ENCODE data around the gene MOCS1. TPM values are rescaled to one million over a fixed set of nuclear protein-coding genes. Genes with fewer than 3 reads are reported as not detected.

Gene MOCS1
- total RNA-seq, 1 donor from 2014 or later = 15.6 TPM

DNA sequence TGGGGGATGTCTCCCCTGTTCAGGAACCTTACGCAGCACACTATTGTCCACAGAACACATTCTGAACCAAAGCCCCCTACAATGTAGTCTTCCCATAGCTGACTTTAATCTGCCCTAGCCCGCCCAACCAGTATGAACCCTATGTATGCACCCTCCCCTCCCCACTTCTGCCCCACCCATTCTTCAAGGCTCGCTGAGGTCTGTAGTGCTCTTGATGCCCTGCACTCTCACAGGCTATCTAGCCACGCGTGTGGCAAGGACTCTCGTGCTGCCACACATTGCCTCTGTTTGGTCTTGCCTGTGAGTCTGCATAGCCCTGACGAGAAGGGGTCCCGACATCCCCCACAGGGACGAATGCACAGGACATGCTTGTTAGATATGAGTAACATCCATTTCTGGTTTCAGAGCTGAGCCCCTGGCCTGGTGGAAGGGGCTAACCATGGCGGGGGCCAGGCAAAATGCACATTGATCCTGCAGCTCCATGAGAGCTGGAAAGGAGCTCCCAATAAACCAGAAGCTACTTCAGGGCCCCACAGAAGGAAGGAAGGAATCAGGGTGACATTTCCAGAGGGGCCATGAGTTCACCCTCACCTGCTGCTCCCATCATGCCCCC is 22.6 kb downstream of the MOCS1 start:
- no peak overlapping the region for H3K4me3 Mint-ChIP-seq
- DNase-seq (ENCODE audit: extremely low spot score, unreplicated experiment) = no peak
- no peaks in the 10 kb centered on the region for H3K9me3 Mint-ChIP-seq
- H3K27ac Mint-ChIP-seq = no peak overlapping the region
- TF ChIP-seq, protein P1, sequence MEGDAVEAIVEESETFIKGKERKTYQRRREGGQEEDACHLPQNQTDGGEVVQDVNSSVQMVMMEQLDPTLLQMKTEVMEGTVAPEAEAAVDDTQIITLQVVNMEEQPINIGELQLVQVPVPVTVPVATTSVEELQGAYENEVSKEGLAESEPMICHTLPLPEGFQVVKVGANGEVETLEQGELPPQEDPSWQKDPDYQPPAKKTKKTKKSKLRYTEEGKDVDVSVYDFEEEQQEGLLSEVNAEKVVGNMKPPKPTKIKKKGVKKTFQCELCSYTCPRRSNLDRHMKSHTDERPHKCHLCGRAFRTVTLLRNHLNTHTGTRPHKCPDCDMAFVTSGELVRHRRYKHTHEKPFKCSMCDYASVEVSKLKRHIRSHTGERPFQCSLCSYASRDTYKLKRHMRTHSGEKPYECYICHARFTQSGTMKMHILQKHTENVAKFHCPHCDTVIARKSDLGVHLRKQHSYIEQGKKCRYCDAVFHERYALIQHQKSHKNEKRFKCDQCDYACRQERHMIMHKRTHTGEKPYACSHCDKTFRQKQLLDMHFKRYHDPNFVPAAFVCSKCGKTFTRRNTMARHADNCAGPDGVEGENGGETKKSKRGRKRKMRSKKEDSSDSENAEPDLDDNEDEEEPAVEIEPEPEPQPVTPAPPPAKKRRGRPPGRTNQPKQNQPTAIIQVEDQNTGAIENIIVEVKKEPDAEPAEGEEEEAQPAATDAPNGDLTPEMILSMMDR (conservative IDR thresholded peaks at IDR 0.05) = no peak
- H3K4me1 Mint-ChIP-seq (ENCODE audit: unreplicated experiment) = no peaks in the 10 kb centered on the region
- no peaks in the 10 kb centered on the region for H3K27me3 Mint-ChIP-seq
- peaks cover 15% of the 10 kb centered on the region for H3K36me3 Mint-ChIP-seq

DNA sequence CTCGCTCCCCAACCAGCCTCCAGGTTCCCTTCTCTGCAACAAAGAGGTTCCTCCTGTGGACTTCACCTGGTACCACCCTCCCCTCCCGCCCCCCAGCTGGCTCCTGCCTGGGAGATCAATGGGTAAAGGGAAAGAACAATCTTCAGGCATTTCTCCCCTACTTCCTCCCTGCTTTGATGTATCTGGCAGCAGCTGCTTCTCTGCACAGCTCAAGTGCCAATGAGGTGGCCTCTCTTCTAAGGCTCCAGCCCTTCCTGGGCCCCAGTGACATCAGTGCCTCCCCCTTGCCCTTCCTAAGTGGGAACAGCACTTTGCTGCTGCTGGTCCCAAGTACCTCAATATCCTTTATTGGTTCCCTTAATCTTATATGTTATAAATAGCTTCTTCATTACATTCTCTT is 23.5 kb downstream of the MOCS1 start:
- H3K4me3 Mint-ChIP-seq = no peak overlapping the region
- no peaks in the 10 kb centered on the region for H3K4me1 Mint-ChIP-seq (ENCODE audit: unreplicated experiment)
- no peaks in the 10 kb centered on the region for H3K9me3 Mint-ChIP-seq
- no peak overlapping the region for H3K27ac Mint-ChIP-seq
- no peak for DNase-seq (ENCODE audit: extremely low spot score, unreplicated experiment)
- no peaks in the 10 kb centered on the region for H3K27me3 Mint-ChIP-seq
- TF ChIP-seq, protein P1 (conservative IDR thresholded peaks at IDR 0.05) = no peak
- peaks cover 12% of the 10 kb centered on the region for H3K36me3 Mint-ChIP-seq

DNA sequence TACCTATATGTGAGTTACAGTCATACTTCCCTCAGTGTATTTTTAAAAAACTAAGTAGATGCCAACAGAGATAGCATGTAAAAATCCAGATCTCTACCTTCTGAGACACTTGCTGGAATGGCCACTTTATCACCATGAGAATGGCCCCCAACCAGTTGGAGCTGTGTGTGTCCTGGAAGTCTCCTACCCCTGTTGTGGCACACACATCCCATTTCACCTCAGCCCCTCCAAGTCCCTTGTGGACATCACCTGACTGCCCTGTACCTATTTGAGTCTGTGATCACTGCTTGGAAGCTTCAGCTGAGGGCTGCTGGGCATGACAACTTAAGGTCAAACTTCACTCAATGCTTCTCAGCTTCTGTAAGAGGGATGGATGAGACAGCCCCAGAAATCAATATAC is 24.1 kb downstream of the MOCS1 start:
- TF ChIP-seq, protein P1 (conservative IDR thresholded peaks at IDR 0.05) = no peak
- H3K9me3 Mint-ChIP-seq = no peaks in the 10 kb centered on the region
- H3K4me1 Mint-ChIP-seq (ENCODE audit: unreplicated experiment) = no peaks in the 10 kb centered on the region
- H3K36me3 Mint-ChIP-seq = peaks cover 12% of the 10 kb centered on the region
- H3K27ac Mint-ChIP-seq = no peak overlapping the region
- no peak overlapping the region for H3K4me3 Mint-ChIP-seq
- DNase-seq (ENCODE audit: extremely low spot score, unreplicated experiment) = no peak
- no peaks in the 10 kb centered on the region for H3K27me3 Mint-ChIP-seq

DNA sequence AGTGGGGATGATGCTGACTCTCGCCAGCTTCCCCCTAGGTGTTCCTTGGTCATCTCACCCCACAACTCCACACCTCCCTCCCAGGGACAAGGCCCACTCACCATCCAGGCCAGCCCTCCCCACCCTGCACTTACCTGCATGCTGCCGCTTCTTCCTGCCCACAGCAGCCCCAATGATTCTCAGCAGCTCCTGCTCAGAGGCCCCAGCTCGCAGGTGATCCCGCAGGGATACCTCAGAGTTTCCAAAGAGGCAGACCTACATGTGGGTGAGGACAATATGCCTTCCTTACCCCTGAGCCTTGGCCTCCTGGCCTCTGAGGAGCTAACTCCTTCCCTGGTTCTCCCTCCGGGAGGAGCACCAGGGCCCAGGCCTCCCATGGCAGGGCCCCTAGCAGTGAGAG is 24.6 kb downstream of the MOCS1 start:
- no peak overlapping the region for H3K4me3 Mint-ChIP-seq
- DNase-seq (ENCODE audit: extremely low spot score, unreplicated experiment) = no peak
- no peaks in the 10 kb centered on the region for H3K27me3 Mint-ChIP-seq
- TF ChIP-seq, protein P1 (conservative IDR thresholded peaks at IDR 0.05) = no peak
- H3K4me1 Mint-ChIP-seq (ENCODE audit: unreplicated experiment) = no peaks in the 10 kb centered on the region
- no peak overlapping the region for H3K27ac Mint-ChIP-seq
- peaks cover 8% of the 10 kb centered on the region for H3K36me3 Mint-ChIP-seq
- H3K9me3 Mint-ChIP-seq = no peaks in the 10 kb centered on the region

DNA sequence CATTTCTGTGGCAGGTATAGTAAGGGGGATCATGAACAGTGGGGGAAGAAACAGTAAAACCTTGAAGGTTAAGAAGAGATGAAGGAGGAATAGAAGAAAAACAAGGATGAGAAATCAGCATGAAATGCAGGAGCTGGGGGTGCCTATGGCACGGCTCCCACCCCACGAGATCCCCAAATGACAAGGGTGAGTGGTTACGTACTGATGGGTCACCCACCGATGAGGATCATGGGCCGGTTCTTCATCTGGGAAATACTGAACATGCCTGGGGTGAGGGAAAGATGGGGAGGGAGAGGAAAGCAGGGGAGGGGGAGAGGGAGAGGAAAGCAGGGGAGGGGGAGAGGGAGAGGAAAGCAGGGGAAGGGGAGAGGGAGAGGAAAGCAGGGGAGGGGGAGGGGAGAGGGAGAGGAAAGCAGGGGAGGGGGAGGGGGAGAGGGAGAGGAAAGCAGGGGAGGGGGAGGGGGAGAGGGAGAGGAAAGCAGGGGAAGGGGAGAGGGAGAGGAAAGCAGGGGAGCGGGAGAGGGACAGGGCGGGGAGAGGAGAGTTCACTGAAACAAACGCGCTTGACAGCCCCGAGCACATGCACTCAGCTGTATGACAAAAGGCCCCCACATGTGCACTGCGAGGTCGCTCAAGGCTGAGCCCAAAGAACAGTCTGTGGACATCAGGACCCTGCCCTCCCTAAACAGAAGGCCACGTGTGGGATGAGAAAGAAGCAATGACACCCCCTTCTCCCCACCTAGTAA is 25.3 kb downstream of the MOCS1 start:
- Mint-ChIP-seq H3K27me3 (no peaks in the 10 kb centered on the region), H3K36me3 (peaks cover 8% of the 10 kb centered on the region), H3K27ac (no peak overlapping the region), H3K4me3 (no peak overlapping the region), H3K9me3 (no peaks in the 10 kb centered on the region), H3K4me1 (ENCODE audit: unreplicated experiment) (no peaks in the 10 kb centered on the region)
- TF ChIP-seq, protein P1 (conservative IDR thresholded peaks at IDR 0.05) = no peak
- no peak for DNase-seq (ENCODE audit: extremely low spot score, unreplicated experiment)
